GM12872 (cell line): ENCODE measurements around the gene GOLPH3.

Source experiments
- CTCF ChIP-seq: IDR thresholded peaks from 3 replicates; pipeline ENCODE4 v1.5.1; 2011; ENCODE audit warnings: low read depth, mild to moderate bottlenecking, low read length, moderate library complexity; ENCODE audit not compliant: insufficient read depth

Gene GOLPH3

DNA sequence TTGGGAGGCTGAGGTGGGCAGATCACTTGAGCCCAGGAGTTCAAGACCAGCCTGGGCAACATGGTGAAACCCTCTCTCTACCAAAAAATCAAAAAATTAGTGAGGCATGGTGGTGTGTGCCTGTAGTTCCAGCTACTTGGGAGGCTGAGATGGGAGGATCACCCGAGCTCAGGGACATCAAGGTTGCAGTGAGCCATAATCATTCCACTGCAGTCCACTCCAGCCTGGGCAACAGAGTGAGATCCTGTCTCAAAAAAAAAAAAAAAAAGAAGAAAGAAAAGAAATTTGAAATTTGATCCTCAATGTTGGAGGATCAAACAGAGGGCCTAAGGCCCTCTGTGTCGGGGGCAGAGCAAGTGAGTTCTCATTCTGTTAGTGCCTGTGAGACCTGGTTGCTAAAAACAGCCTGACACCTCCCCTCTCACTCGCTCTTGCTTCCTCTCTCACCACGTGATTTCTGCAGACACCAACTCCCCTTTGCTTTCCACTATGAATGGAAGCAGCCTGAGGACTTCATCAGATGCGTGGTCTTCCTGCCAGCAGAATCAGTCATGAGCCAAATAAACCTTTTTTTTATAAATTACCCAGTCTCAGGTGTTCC, 8.4 kb upstream of the GOLPH3 start:
- TF ChIP-seq CTCF: no peak

GRCh38 chr5:32173267-32174010, 680 bp downstream of the GOLPH3 start:
- no peak for TF ChIP-seq CTCF

DNA sequence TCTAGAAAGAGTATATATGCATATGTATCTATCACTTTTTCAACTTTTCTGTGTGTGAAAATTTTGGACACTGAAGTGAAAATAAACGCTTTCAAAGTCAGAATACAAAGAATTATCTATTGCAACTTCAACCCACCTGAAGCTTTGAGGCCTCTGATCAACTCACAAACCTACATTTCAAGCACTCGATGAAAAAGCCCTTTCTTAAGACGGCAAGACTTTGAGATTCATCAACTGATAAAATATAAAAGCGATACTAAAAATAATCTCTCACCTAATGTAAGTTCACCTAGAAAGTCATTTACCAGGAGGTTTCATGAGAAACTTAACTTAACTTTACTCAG, 1.2 kb downstream of the GOLPH3 start:
- TF ChIP-seq CTCF: no peak

DNA sequence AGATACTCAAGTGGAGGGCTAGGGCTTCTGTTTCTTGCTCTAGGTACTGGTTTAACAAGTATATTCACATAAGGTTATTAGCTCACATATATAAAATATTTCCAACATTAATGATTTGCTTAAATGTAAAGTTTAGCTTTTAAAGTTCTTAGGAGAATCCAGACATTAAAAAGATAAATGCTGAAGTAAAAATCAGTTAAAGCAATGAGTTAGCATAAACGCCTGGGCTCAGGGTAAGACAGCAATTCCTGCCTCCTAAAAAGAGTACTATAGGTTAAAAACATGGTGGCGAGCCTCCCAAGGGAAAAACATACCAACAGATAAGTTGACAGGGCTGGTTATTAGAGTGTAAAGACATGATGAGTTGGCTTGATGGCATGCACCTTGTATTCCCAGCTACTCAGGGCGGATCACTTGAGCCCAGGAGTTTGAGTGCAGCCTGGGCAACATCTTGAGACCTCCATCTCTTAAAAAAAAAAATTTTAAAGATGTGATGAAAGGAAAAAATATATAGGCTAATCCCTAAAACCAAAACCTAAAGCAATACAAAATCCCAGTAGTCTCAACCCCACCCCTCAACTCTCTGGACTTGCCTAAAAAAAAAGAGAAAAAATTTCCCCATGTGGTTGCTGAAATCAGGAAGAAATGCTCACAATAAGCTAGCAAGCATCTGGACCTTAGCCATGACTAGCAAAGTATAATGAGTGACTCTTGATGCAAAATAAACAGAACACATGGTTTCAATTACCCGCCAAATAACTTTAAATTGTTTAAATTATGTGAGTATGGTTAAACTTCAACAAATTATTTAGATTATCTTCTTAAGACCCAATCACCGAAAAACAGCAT, 3.6 kb downstream of the GOLPH3 start:
- no peak for TF ChIP-seq CTCF

- TF ChIP-seq CTCF: no peak
Measured at GRCh38 chr5:32168460-32169033, 5.6 kb downstream of the GOLPH3 start.

GRCh38 chr5:32165597-32165996, 8.5 kb downstream of the GOLPH3 start:
- TF ChIP-seq CTCF: no peak

DNA sequence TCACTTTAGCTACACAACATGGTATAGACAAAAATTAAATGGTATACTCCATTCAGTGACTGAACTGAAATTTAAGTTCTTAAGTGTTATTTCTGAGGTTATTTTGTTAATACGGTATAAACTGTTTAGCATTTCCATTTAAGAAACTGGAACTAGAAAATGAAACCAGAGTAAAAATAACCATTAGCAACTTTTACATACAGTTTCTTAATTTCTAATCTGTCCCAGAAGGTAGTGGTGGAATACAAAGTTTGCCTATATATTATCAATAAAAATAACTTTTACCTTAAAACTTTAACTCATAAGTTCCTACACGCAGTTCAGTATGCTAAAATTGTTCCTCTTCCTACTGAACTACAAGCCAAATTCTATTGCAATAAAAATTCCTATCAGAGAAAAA, 10.3 kb downstream of the GOLPH3 start:
- TF ChIP-seq CTCF: no peak
